Dendritic cell treated with granulocyte-macrophage colony-stimulating factor and Interleukin-4, amounts not matched to agents 40 ng/mL and 50 ng/mL, for 4 days (primary cell): ENCODE measurements around the gene CYP46A1.

Experiments used
- H3K27ac Mint-ChIP-seq: one replicate; pipeline ENCODE4 v1.8.0; 2022; ENCODE audit warnings: mild to moderate bottlenecking, mixed read lengths
- H3K27me3 Mint-ChIP-seq: one replicate; pipeline ENCODE4 v1.8.0; 2022; ENCODE audit warnings: mild to moderate bottlenecking, mixed read lengths
- H3K36me3 Mint-ChIP-seq: one replicate; pipeline ENCODE4 v1.8.0; 2022; ENCODE audit warnings: low read depth, mixed read lengths
- H3K4me1 Mint-ChIP-seq: one replicate; pipeline ENCODE4 v1.8.0; 2022; ENCODE audit warnings: low read depth, mixed read lengths
- H3K4me3 Mint-ChIP-seq: one replicate; pipeline ENCODE4 v1.8.0; 2022; ENCODE audit warnings: mild to moderate bottlenecking, moderate library complexity, mixed read lengths
- H3K9me3 Mint-ChIP-seq: one replicate; pipeline ENCODE4 v1.8.0; 2022; ENCODE audit warnings: mixed read lengths
- intact Hi-C: fragments of 100-400 bp; cut with micrococcal nuclease; formaldehyde crosslinking; loops from one replicate; pipeline ENCODE4 v1.15.0; 2022

The CYP46A1 gene

GRCh38 chr14:99698642-99699041 lies 14.5 kb downstream of the CYP46A1 start:
- Mint-ChIP-seq H3K27me3 (peaks cover 24% of the 10 kb centered on the region), H3K4me1 (no peaks in the 10 kb centered on the region), H3K4me3 (no peak overlapping the region), H3K9me3 (peaks cover 13% of the 10 kb centered on the region), H3K36me3 (no peaks in the 10 kb centered on the region), H3K27ac (no peak overlapping the region)
- intact Hi-C loops: no loop called here

GRCh38 chr14:99699085-99699760 lies 15.1 kb downstream of the CYP46A1 start:
- peaks cover 17% of the 10 kb centered on the region for H3K9me3 Mint-ChIP-seq
- H3K27me3 Mint-ChIP-seq: peaks cover 22% of the 10 kb centered on the region
- H3K4me1 Mint-ChIP-seq: no peaks in the 10 kb centered on the region
- no peak overlapping the region for H3K4me3 Mint-ChIP-seq
- no peaks in the 10 kb centered on the region for H3K36me3 Mint-ChIP-seq
- intact Hi-C loops: no loop called here
- no peak overlapping the region for H3K27ac Mint-ChIP-seq

- H3K27ac Mint-ChIP-seq: no peak overlapping the region
- H3K4me3 Mint-ChIP-seq: no peak overlapping the region
- no peaks in the 10 kb centered on the region for H3K36me3 Mint-ChIP-seq
- no peaks in the 10 kb centered on the region for H3K4me1 Mint-ChIP-seq
- intact Hi-C loops: no loop called here
- H3K9me3 Mint-ChIP-seq: peaks cover 17% of the 10 kb centered on the region
- peaks cover 17% of the 10 kb centered on the region for H3K27me3 Mint-ChIP-seq
Observed at GRCh38 chr14:99699861-99700260, 15.8 kb downstream of the CYP46A1 start.

- H3K4me3 Mint-ChIP-seq: no peak overlapping the region
- H3K4me1 Mint-ChIP-seq: no peaks in the 10 kb centered on the region
- intact Hi-C loops: no loop called here
- no peak overlapping the region for H3K27ac Mint-ChIP-seq
- peaks cover 17% of the 10 kb centered on the region for H3K27me3 Mint-ChIP-seq
- no peaks in the 10 kb centered on the region for H3K36me3 Mint-ChIP-seq
- H3K9me3 Mint-ChIP-seq: peaks cover 17% of the 10 kb centered on the region
Observed at GRCh38 chr14:99700379-99700778, 16.3 kb downstream of the CYP46A1 start.

- no peak overlapping the region for H3K4me3 Mint-ChIP-seq
- H3K27me3 Mint-ChIP-seq: peaks cover 14% of the 10 kb centered on the region
- H3K4me1 Mint-ChIP-seq: no peaks in the 10 kb centered on the region
- no peaks in the 10 kb centered on the region for H3K36me3 Mint-ChIP-seq
- intact Hi-C loops: no loop called here
- peaks cover 17% of the 10 kb centered on the region for H3K9me3 Mint-ChIP-seq
- H3K27ac Mint-ChIP-seq: no peak overlapping the region
Observed at GRCh38 chr14:99701260-99701659, 17.2 kb downstream of the CYP46A1 start.

- peaks cover 17% of the 10 kb centered on the region for H3K9me3 Mint-ChIP-seq
- intact Hi-C loops: no loop called here
- peaks cover 13% of the 10 kb centered on the region for H3K27me3 Mint-ChIP-seq
- no peak overlapping the region for H3K27ac Mint-ChIP-seq
- H3K4me3 Mint-ChIP-seq: no peak overlapping the region
- no peaks in the 10 kb centered on the region for H3K4me1 Mint-ChIP-seq
- no peaks in the 10 kb centered on the region for H3K36me3 Mint-ChIP-seq
Observed at GRCh38 chr14:99702115-99702514, 18.0 kb downstream of the CYP46A1 start.

- Mint-ChIP-seq H3K27ac (no peak overlapping the region), H3K36me3 (no peaks in the 10 kb centered on the region), H3K4me3 (no peak overlapping the region)
Observed at GRCh38 chr14:99703381-99703780, 19.3 kb downstream of the CYP46A1 start.

GRCh38 chr14:99704037-99704436 lies 19.9 kb downstream of the CYP46A1 start:
- Mint-ChIP-seq H3K27me3 (peaks cover 4% of the 10 kb centered on the region), H3K9me3 (peaks cover 17% of the 10 kb centered on the region)
- intact Hi-C loops: no loop called here

More at GRCh38 chr14:99703381-99703780, 19.3 kb downstream of the CYP46A1 start:
- peaks cover 5% of the 10 kb centered on the region for H3K27me3 Mint-ChIP-seq
- H3K9me3 Mint-ChIP-seq: peaks cover 17% of the 10 kb centered on the region
- no peaks in the 10 kb centered on the region for H3K4me1 Mint-ChIP-seq
- intact Hi-C loops: no loop called here

GRCh38 chr14:99706107-99706900 lies 22.2 kb downstream of the CYP46A1 start:
- Mint-ChIP-seq H3K4me3 (no peak overlapping the region), H3K9me3 (peaks cover 17% of the 10 kb centered on the region), H3K4me1 (no peaks in the 10 kb centered on the region), H3K27me3 (peaks cover 4% of the 10 kb centered on the region), H3K36me3 (no peaks in the 10 kb centered on the region), H3K27ac (no peak overlapping the region)
- intact Hi-C loops: no loop called here

More at GRCh38 chr14:99704037-99704436, 19.9 kb downstream of the CYP46A1 start:
- H3K4me1 Mint-ChIP-seq: no peaks in the 10 kb centered on the region
- no peaks in the 10 kb centered on the region for H3K36me3 Mint-ChIP-seq
- H3K4me3 Mint-ChIP-seq: no peak overlapping the region
- H3K27ac Mint-ChIP-seq: no peak overlapping the region

GRCh38 chr14:99707420-99707819 lies 23.3 kb downstream of the CYP46A1 start:
- Mint-ChIP-seq H3K27ac (no peak overlapping the region), H3K27me3 (peaks cover 4% of the 10 kb centered on the region), H3K4me3 (no peak overlapping the region), H3K9me3 (peaks cover 16% of the 10 kb centered on the region), H3K4me1 (no peaks in the 10 kb centered on the region), H3K36me3 (no peaks in the 10 kb centered on the region)
- intact Hi-C loops: no loop called here

- peaks cover 11% of the 10 kb centered on the region for H3K9me3 Mint-ChIP-seq
- no peaks in the 10 kb centered on the region for H3K4me1 Mint-ChIP-seq
- H3K36me3 Mint-ChIP-seq: no peaks in the 10 kb centered on the region
- H3K4me3 Mint-ChIP-seq: no peak overlapping the region
- H3K27ac Mint-ChIP-seq: no peak overlapping the region
- intact Hi-C loops: no loop called here
- H3K27me3 Mint-ChIP-seq: peaks cover 3% of the 10 kb centered on the region
Observed at GRCh38 chr14:99707921-99708320, 23.8 kb downstream of the CYP46A1 start.

GRCh38 chr14:99708449-99708848 lies 24.4 kb downstream of the CYP46A1 start:
- no peak overlapping the region for H3K27ac Mint-ChIP-seq
- no peaks in the 10 kb centered on the region for H3K4me1 Mint-ChIP-seq
- H3K36me3 Mint-ChIP-seq: no peaks in the 10 kb centered on the region

GRCh38 chr14:99713972-99714371 lies 29.9 kb downstream of the CYP46A1 start:
- Mint-ChIP-seq H3K4me1 (no peaks in the 10 kb centered on the region), H3K9me3 (no peaks in the 10 kb centered on the region), H3K36me3 (no peaks in the 10 kb centered on the region), H3K4me3 (no peak overlapping the region), H3K27me3 (peaks cover 17% of the 10 kb centered on the region), H3K27ac (no peak overlapping the region)
- intact Hi-C loops: no loop called here

More at GRCh38 chr14:99708449-99708848, 24.4 kb downstream of the CYP46A1 start:
- no peak overlapping the region for H3K4me3 Mint-ChIP-seq
- intact Hi-C loops: no loop called here
- peaks cover 2% of the 10 kb centered on the region for H3K27me3 Mint-ChIP-seq
- H3K9me3 Mint-ChIP-seq: peaks cover 6% of the 10 kb centered on the region

- no peaks in the 10 kb centered on the region for H3K36me3 Mint-ChIP-seq
- H3K27me3 Mint-ChIP-seq: peaks cover 17% of the 10 kb centered on the region
- H3K27ac Mint-ChIP-seq: no peak overlapping the region
- no peaks in the 10 kb centered on the region for H3K9me3 Mint-ChIP-seq
- intact Hi-C loops: no loop called here
- H3K4me1 Mint-ChIP-seq: no peaks in the 10 kb centered on the region
- H3K4me3 Mint-ChIP-seq: no peak overlapping the region
Observed at GRCh38 chr14:99715266-99716000, 31.3 kb downstream of the CYP46A1 start.
